PC-9 (cell line): ENCODE results near the gene PCDHB8. TPM values are rescaled to one million over a fixed set of nuclear protein-coding genes. Genes with fewer than 3 reads are reported as not detected.
"Not testable (repeated sequence)": the region's sequence is repeated elsewhere in the genome, so short reads cannot be mapped to it uniquely, and the experiment has no call there.

Experiments used
- BruUV-seq: library from RNA; stranded (reverse); fragments of 400-500 nt; replicated peaks from 2 replicates; lab custom pipeline; 2021; lab: Mats Ljungman, UMichigan
- CTCF ChIA-PET: fragments of 300-600 bp; sonication (Branson Sonifier 250); formaldehyde crosslinking; loops from one replicate; lab custom pipeline; 2022; ENCODE audit warnings: antibody characterized with exemption; lab: Charles Lee
- POLR2A ChIA-PET: fragments of 300-600 bp; sonication (Branson Sonifier 250); formaldehyde crosslinking; loops from one replicate; lab custom pipeline; 2022; ENCODE audit warnings: antibody characterized with exemption; ENCODE audit not compliant: unreplicated experiment; lab: Charles Lee
- DNase-seq, 2 experiments: peaks; one replicate each; pipeline versions ENCODE4 v3.0.0 to v3.0.0-alpha.2; 2015 to 2022; ENCODE audit warnings: mixed read lengths in 1 of 2
- H2AFZ ChIP-seq: fragments of 200-600 bp; sonication (generic); 2 replicates; pipeline ENCODE4 v1.8.1; 2017; ENCODE audit warnings: antibody characterized with exemption
- H3F3A ChIP-seq: fragments of 200-600 bp; sonication (generic); 2 replicates; pipeline ENCODE4 v1.8.1; 2017; ENCODE audit warnings: antibody characterized with exemption, mild to moderate bottlenecking, low read depth; ENCODE audit not compliant: insufficient read depth
- H3K27ac ChIP-seq: fragments of 200-600 bp; sonication (generic); 2 replicates; pipeline ENCODE4 v1.6.1; 2016; ENCODE audit warnings: mixed run types
- H3K27me3 ChIP-seq: fragments of 200-600 bp; sonication (generic); 2 replicates; pipeline ENCODE4 v1.6.1; 2016; ENCODE audit warnings: low read depth, mixed run types; ENCODE audit not compliant: insufficient read depth
- H3K36me3 ChIP-seq: fragments of 200-600 bp; sonication (generic); 2 replicates; pipeline ENCODE4 v1.6.1; 2016; ENCODE audit warnings: low read depth, mixed run types
- H3K4me1 ChIP-seq: fragments of 200-600 bp; sonication (generic); replicated peaks from 2 replicates; pipeline ENCODE4 v1.6.1; 2016; ENCODE audit warnings: mixed run types; ENCODE audit not compliant: insufficient read depth
- H3K4me2 ChIP-seq: fragments of 200-600 bp; sonication (generic); 2 replicates; pipeline ENCODE4 v1.6.1; 2017; ENCODE audit warnings: mixed run types
- H3K4me3 ChIP-seq: fragments of 200-600 bp; sonication (generic); 2 replicates; pipeline ENCODE4 v1.6.1; 2016; ENCODE audit warnings: mixed run types
- H3K79me2 ChIP-seq: fragments of 200-600 bp; sonication (generic); 2 replicates; pipeline ENCODE4 v1.6.1; 2017; ENCODE audit warnings: low read depth, mixed run types
- H3K9me2 ChIP-seq: fragments of 200-600 bp; sonication (generic); 2 replicates; pipeline ENCODE4 v1.8.1; 2017; ENCODE audit warnings: mild to moderate bottlenecking; ENCODE audit not compliant: insufficient read depth
- H3K9me3 ChIP-seq: fragments of 200-600 bp; sonication (generic); 2 replicates; pipeline ENCODE4 v1.8.1; 2016; ENCODE audit warnings: low read depth; ENCODE audit not compliant: insufficient read depth
- H4K20me1 ChIP-seq: fragments of 200-600 bp; sonication (generic); 2 replicates; pipeline ENCODE4 v1.8.1; 2017; ENCODE audit not compliant: insufficient read depth
- CTCF ChIP-seq: fragments of 200-600 bp; sonication (generic); conservative IDR thresholded peaks from 2 replicates; pipeline ENCODE4 v1.6.1; 2017; ENCODE audit warnings: mixed run types, antibody characterized with exemption, mild to moderate bottlenecking, moderate library complexity
- EZH2 ChIP-seq: fragments of 200-600 bp; sonication (generic); IDR thresholded peaks from 2 replicates; pipeline ENCODE4 v1.8.0; 2017; ENCODE audit warnings: antibody characterized with exemption, low read depth
- intact Hi-C: fragments of 100-400 bp; cut with micrococcal nuclease; formaldehyde crosslinking; loops from one replicate; pipeline ENCODE4 v1.10.0; 2022; ENCODE audit not compliant: unreplicated experiment
- total RNA-seq: library from RNA; stranded (reverse); gene quantifications from 2 replicates; pipeline ENCODE4 v1.2.3, GENCODE V29; 2021

Gene PCDHB8
- total RNA-seq, 1 experiment from 2014 or later = not detected

GRCh38 chr5:141192110-141192725 is 14.6 kb downstream of the PCDHB8 start, which contains the start of gene PCDHB10:
Gene PCDHB10, plus strand, starts transcription at chr5:141192353. Its CDS starts 200 bp downstream, at chr5:141192553.
- BruUV-seq = no TSS peak
- Histone ChIP-seq H3K4me3 (no peak within 1 kb of the TSS), H2AFZ (no peak within 1 kb of the TSS), H3K4me2 (no peak within 1 kb of the TSS), H3K36me3 (no peaks in the 10 kb centered on the region), H3K9me2 (no peaks in the 10 kb centered on the region), H3K27me3 (no peaks in the 10 kb centered on the region), H3F3A (no peaks in the 10 kb centered on the region), H3K4me1 (no peaks in the 10 kb centered on the region), H3K27ac (no peak within 1 kb of the TSS), H3K79me2 (no peaks in the 10 kb centered on the region), H3K9me3 (no peaks in the 10 kb centered on the region), H4K20me1 (no peaks in the 10 kb centered on the region)
- intact Hi-C loops = no loop called here
- TF ChIP-seq CTCF = peak; percentile 64
- no peak for TF ChIP-seq EZH2
- ChIA-PET POLR2A (no interaction called here), CTCF (interaction anchor here (0.6 kb wide), 1 partner anchor 372 kb away, joined by 3 read pairs; no protein-coding TSS in a partner anchor)
- DNase-seq = peak in 1 of 2 experiments; percentile 19

- H3K9me2 ChIP-seq, H3K4me1 ChIP-seq, H3K9me3 ChIP-seq, POLR2A ChIA-PET, H3K4me3 ChIP-seq, CTCF ChIA-PET, H3K27ac ChIP-seq, DNase-seq, H3K27me3 ChIP-seq, H3K4me2 ChIP-seq, intact Hi-C loops, H3K36me3 ChIP-seq, H2AFZ ChIP-seq, BruUV-seq, H3F3A ChIP-seq, H4K20me1 ChIP-seq, H3K79me2 ChIP-seq: not testable (repeated sequence)
These were observed 16.7 kb downstream of the PCDHB8 start for GRCh38 chr5:141194332-141194731.

GRCh38 chr5:141196363-141196762 is 18.8 kb downstream of the PCDHB8 start:
- no peaks in the 10 kb centered on the region for H3K4me1 ChIP-seq
- no peaks in the 10 kb centered on the region for H3K79me2 ChIP-seq
- no peak for DNase-seq
- no peak overlapping the region for H3K4me2 ChIP-seq
- no peaks in the 10 kb centered on the region for H4K20me1 ChIP-seq
- no peaks in the 10 kb centered on the region for H3K27me3 ChIP-seq
- no peaks in the 10 kb centered on the region for H3F3A ChIP-seq
- POLR2A ChIA-PET = interaction anchor here (0.7 kb wide), 1 partner anchor 74 kb away, joined by 6 read pairs; no protein-coding TSS in a partner anchor
- CTCF ChIA-PET = no interaction called here
- H2AFZ ChIP-seq = no peak overlapping the region
- no peak overlapping the region for H3K4me3 ChIP-seq
- no peaks in the 10 kb centered on the region for H3K9me2 ChIP-seq
- intact Hi-C loops = no loop called here
- no peak overlapping the region for H3K27ac ChIP-seq
- BruUV-seq = no TSS peak
- no peaks in the 10 kb centered on the region for H3K9me3 ChIP-seq
- no peaks in the 10 kb centered on the region for H3K36me3 ChIP-seq
- no peak for TF ChIP-seq EZH2
- TF ChIP-seq CTCF = no peak
